GM18907 (cell line): ENCODE measurements around the gene UVRAG.
"Not testable (repeated sequence)": the region's sequence is repeated elsewhere in the genome, so short reads cannot be mapped to it uniquely, and the experiment has no call there.

Source experiments
- ATAC-seq: cut with Tn5 transposase; IDR thresholded peaks from one replicate; pipeline ENCODE4 v1.9.1; 2021; ENCODE audit warnings: mild to moderate bottlenecking, moderate library complexity; ENCODE audit not compliant: unreplicated experiment

The UVRAG gene

DNA sequence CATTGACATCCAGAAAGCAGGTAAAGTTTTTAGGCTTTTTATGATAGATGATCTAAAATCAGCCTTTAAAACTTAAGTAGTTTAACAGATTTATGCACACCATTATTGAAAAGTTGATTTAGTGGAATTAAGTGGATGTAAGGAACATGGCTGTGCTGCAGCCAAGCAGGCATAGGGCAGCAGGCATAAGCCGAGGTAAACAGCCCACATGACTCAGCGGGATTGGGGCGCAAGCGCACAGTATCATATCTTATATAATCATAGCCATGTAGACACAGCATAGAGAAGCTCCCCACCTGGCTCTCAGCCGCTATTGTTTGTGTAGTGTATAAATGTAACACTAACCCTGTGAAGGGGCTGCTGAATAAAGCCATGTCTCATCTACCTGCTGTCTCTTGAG is 233.8 kb downstream of the UVRAG start:
- no peak for ATAC-seq

DNA sequence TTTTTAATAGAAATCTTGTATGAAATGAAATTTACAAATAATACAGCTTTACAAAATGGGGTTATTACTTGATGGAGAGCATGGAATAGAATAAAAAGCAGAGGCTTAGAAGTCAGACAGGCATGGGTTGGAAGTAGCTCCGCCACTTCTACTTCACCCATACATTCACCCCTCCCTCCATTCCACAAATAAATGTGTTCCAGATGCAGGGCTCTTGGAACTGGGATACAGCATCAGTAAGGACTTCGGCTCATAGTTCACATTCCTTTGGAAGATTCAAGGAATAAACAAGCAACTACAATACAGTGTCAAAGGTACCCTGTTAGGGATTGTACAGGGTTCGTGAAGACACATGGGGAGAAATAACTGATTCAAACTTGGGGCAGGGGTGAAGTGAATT is 234.5 kb downstream of the UVRAG start:
- ATAC-seq, result no peak

DNA sequence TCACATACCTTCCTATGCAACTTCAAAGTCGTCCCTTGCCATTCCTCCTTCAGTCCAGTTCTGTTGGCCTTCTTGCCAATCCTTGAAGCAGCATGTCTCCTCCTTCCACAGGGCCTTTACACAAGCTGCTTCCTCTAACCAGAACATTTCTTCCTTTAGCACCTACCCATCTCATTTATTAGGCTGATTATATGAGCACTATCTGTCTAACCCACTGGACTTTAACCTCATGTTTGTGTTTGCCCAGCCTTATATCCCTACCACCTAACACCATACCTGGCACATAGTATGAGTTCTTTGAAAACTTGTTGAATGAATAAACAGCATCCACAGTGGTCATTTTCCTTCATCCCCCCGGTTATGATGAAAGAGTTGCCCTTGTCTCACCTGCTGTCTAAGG is 236.9 kb downstream of the UVRAG start:
- ATAC-seq, result no peak

DNA sequence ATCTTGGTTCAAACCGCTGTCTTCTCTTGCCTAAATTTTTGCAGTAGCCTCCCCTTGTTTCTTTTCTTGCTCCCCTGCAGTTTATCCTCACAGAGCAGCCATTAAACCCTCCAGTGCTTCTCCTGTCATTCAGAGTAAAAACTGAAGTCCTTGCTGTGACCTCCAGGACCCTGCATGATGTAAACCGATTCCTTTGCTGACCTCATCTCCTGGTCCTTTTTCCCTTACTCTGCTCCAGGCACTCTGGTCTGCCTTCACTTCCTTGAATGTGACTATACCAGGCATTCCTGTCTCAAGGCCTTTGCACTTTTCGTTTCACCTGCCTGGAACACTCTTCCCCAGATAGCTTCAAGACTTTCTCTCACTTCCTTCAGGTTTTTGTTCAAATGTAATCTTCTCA is 239.3 kb downstream of the UVRAG start:
- no peak for ATAC-seq

- ATAC-seq, result no peak
These were observed 241.9 kb downstream of the UVRAG start for GRCh38 chr11:76056876-76057275.

DNA sequence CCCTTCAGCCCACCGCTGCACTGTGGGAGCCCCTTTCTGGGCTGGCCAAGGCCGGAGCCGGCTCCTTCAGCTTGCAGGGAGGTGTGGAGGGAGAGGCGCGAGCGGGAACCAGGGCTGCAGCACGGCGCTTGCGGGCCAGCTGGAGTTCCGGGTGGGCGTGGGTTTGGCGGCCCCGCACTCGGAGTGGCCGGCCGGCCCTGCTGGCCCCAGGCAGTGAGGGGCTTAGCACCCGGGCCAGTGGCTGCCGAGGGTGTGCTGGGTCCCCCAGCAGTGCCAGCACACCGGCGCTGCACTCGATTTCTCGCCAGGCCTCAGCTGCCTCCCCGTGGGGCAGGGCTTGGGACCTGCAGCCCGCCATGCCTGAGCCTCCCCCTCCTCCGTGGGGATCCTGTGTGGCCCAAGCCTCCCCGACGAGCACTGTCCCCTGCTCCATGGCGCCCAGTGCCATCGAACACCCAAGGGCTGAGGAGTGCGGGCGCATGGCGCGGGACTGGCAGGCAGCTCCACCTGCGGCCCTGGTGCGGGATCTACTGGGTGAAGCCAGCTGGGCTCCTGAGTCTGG is 245.5 kb downstream of the UVRAG start:
- ATAC-seq, result not testable (repeated sequence)

- ATAC-seq, result no peak
These were observed 247.7 kb downstream of the UVRAG start for GRCh38 chr11:76062733-76063132.

DNA sequence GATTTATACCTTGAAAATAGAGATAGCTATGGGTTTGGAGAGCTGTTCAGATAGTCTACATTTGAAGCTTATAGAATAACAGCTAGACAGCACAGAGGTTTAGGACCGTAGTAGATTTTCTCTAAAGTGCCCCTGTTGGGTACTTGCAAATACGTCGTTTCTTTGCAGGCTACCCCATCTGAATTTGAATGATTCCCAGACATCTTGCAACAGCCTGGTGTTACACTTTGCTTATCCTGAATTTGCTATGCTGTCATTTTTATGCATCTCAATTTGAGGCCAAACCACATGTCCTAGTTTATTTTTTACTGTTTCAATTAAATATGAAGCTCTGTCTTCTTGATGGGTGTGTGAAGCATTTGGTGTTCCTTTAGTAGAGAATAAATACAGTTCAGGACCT is 249.2 kb downstream of the UVRAG start:
- no peak for ATAC-seq

DNA sequence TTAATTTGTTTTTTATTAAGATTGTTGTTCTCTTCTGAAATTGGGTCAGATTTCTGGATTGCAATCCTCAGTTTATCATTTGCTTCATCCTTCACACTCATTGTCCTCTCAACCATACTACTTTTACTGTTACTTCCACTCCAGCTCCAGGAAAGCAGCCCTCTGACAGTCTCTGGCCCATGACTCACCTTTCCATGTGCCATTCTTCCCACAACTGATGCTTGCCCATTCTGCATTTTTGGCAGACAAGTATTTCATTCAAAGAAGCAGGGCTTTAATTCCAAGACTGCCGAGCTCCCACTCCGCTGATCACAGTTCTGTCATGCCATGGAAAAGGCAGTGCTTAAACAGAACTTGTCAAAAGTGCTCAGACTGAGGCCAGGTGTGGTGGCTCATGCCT is 252.1 kb downstream of the UVRAG start:
- ATAC-seq, result no peak

- no peak for ATAC-seq
These were observed 254.0 kb downstream of the UVRAG start for GRCh38 chr11:76069001-76069400.

DNA sequence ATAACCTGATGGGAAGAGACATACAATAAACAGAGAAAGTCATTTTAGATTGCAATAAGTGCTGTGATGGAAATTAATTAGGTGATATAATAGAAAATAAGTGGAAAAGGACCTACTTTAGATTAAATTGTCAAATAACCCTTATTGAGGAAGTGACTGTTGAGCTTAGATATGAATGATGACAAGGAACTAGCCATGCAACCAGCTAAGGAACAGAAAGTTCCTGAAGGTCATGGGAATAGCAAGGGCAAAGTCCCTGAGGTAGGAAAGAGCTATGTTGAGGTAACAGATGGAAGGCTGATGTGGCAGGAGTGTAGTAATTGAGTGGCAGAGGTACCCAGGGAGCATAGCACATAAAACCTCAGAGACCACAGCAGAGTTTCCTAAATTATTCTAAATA is 256.1 kb downstream of the UVRAG start:
- no peak for ATAC-seq

DNA sequence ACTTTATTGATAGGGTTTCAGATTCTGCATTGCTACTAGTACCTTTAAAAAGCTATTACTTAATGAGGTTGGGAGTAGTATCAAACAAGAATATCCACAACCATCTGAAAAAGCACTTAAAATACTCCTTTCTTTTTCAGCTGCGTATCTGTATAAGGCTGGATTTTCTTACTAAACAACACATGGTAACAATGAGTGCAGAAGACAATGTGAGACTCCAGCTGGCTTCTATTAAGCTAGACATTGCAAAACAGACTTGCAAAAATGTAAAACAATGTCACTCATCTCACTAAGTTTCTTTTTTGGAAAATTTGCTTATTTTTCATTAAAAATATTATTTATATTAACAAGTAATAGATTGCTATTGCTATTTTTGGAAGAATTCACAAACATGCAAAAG is 258.7 kb downstream of the UVRAG start:
- no peak for ATAC-seq

DNA sequence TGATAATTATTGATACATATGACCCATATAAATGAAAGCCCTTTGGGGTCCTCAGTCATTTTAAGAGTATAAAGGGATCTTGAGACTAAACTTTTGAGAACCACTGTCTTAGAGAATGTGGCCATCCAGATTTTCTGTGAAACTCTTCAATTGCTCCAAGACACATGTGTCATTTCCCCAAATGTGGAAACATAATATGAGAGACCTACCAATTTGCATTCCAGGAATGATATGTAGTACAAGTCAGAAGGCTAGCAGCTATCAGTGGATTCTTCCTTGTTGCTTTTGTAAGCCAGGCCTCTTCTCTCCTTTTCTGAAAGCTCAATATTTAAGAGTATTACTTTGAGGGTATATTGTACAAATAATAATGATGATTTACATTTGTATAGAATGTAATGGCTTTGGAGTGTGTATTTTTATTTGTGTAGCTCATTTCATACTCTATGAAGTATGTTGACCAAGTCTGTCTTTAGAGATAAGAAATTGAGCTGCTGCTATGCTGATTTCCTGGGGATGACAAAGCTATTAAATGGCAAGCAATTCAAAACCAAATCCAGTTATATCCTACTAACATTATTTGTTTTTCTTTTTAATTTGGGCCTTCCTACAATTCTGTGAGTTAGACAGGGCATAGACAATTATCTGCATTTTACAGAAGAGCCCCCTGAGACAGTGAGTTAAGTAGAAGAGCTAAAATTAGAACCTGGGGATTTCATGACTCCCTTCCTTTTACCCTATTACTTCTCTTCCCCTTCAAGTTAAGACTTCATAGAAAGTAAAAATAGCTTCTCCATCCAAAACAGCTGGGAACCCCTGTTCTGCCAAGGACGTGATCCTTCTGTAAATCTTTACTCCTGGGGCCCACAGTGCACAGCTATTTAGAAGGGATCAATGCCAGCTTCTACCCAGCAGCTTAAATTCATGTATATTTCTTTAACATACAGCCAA is 259.4 kb downstream of the UVRAG start:
- no peak for ATAC-seq

DNA sequence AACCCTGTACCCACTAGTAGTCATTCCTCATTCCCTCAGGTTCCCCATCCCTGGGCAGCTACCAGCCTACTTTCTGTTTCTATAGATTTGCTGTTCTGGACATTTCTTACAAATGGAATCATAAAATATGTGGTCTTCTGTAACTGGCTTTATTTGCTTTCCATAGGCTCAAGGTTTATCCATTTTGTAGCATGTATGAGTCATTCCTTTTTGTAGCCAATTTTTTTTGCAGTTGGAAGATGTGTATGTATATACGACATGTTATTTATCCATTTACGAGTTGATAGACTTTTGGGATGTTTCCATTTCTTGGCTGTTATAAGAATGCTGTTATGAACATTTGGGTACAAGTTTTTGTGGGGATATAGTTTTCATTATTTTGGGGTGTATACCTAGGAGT is 260.7 kb downstream of the UVRAG start:
- no peak for ATAC-seq

DNA sequence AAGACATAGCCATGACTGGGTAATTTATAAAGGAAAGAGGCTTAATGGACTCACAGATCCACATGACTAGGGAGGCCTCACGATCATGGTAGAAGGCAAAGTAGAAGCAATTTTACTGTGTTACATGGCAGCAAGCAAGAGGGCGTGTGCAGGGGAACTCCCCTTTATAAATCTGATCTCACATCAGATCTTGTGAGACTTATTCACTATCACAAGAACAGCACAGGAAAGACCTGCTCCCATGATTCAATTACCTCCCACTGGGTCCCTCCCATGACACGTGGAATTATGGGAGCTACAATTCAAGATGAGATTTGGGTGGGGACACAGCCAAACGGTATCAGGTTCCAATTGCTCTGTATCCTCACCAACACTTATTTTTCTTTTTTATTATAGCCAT is 261.2 kb downstream of the UVRAG start:
- not testable (repeated sequence) for ATAC-seq

GRCh38 chr11:76076749-76077148 is 261.7 kb downstream of the UVRAG start:
- ATAC-seq, result no peak

DNA sequence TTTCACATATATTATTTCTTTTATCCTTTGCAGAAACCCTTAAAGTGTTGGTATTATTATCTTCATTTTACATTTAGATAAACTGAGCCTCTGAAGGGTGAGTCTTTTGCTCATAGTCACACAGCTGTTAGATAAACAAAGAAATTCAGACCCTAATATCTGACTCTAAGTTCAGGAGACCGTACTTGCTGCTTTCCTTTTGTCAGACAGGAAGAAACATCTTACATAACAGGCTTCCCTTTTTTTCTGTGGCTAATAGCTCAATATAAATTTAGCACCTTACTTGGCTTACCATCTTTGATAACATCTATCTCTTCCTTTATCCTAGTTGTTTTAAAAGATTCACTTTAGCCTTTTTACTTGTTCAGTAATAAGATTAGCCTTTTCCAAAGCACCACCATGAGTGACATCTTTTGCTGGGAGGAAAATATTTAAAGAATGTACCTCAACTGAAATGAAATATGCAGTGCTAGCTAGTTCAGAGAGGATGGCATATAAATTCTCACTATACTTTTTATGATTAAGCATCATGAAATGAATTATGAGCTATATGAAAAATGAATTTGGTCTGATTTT is 262.7 kb downstream of the UVRAG start:
- ATAC-seq, result no peak

DNA sequence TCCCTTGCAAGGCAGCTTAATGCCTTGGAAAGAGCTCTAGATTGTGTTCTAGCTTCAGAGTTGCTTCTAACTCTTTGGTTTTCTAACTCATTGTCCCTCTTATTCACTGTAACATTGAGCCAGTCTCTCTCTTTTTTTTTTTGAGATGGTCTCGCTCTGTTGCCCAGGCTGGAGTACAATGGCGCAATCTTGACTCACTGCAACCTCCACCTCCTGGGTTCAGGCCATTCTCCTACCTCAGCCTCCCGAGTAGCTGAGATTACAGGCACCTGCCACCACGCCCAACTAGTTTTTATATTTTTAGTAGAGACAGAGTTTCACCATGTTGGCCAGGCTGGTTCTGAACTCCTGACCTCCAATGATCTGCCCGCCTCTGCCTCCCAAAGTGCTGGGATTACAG is 266.1 kb downstream of the UVRAG start:
- not testable (repeated sequence) for ATAC-seq

DNA sequence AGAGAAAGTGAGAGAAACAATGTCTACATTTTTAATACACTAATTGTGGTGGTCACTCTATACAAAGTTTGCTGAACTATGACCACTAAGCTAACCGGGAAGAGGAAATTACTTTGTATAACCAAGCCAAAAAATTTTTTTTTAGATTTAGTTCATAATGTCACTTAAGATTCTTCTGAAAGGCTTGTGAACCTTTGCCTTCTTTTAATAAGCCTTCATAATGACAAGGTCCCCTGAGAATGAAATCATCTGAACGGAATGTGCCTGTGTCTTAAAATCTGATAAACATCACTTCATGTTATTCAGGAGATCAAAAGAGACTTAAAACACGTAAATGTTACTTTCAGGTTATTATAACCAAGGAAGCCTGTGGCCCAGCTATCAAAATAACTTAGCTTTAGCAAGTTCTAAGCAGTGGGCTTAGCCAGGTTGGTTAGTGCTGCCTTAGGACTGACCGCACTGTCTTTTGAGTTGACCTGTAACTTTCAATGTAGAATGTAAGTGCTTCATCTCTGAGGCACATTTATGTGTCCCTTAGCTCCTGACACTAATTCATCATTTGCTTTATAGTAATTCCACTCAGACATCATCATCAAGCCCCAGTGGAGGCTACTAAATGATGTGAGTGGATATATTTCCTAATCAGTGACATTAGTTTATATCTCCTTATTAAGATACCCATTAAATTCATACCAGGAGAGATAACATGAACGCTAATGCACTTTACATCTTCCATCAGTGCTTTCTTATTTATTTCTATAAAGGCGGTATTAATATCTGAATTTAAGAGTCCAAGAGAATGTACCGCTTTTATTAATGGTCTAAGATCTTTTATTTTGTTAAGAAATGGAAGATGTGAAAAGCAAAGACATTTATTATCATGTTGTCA is 268.8 kb downstream of the UVRAG start:
- ATAC-seq, result no peak

- no peak for ATAC-seq
These were observed 270.3 kb downstream of the UVRAG start for GRCh38 chr11:76085270-76085669.
